Measurements from ENCODE around the gene SAMD5. TPM values are rescaled to one million over a fixed set of nuclear protein-coding genes. Genes with fewer than 3 reads are reported as not detected.

The SAMD5 gene
- total RNA-seq, 1 experiment from 2014 or later: 0.04 TPM

DNA sequence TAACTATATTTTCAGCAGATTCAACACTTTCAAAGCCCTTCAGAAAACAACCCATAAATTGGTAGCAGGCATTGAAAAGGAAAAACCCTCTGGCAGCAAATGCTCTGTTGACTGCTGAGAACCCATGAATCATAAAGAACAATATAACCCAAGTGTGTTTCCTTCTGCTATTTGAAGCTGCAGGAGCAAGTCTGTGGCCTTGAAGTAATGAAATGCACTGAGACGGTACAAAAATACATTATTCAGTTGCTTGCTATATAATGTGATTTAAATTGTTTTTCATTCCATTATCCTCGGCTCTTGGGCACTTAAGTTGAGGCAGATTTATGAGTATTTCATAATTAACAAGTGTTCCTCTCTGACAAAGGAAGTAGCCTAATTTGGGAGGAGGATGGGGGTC is 40.6 kb upstream of the SAMD5 start:
- no peak overlapping the region for H3K4ac ChIP-seq (ENCODE audit: low read depth, low read length)
- H3K79me1 ChIP-seq (ENCODE audit: insufficient read depth, low read depth, low read length, poor library complexity, severe bottlenecking): no peaks in the 10 kb centered on the region
- no peak overlapping the region for H2BK15ac ChIP-seq (ENCODE audit: low read depth, low read length)
- Mint-ChIP-seq H3K27ac (no peak overlapping the region), H3K4me1 (peaks cover 4 to 10% of the 10 kb centered on the region in 2 experiments; a peak in 2 of 4 replicates), H3K36me3 (ENCODE audit: insufficient read depth in 1 of 3, low read depth in 3 of 3) (no peaks in the 10 kb centered on the region), H3K27me3 (ENCODE audit: low read depth) (no peaks in the 10 kb centered on the region; the same call in 1 of the 2 replicates), H3K9me3 (0 out of 5 replicates have a peak, but pooled peaks cover 0 to 3% of the 10 kb centered on the region in 2 experiments), H3K4me3 (no peak overlapping the region)
- H4K5ac ChIP-seq (ENCODE audit: insufficient read length, low read depth, low read length): no peak overlapping the region
- no peak for DNase-seq
- no peak overlapping the region for H4K8ac ChIP-seq (replicated peaks; ENCODE audit: insufficient read length, low read depth, low read length)
- H2BK12ac ChIP-seq (ENCODE audit: insufficient read length, low read depth, low read length): no peak overlapping the region
- no peaks in the 10 kb centered on the region for H3K79me2 ChIP-seq (ENCODE audit: insufficient read depth, low read length)
- H3K18ac ChIP-seq (ENCODE audit: insufficient read length, low read depth, low read length): no peak overlapping the region
- no peak overlapping the region for H3K9ac ChIP-seq (ENCODE audit: extremely low read depth, insufficient read length, low read length)
- no peak overlapping the region for H2BK120ac ChIP-seq (ENCODE audit: low read depth, low read length, poor library complexity, severe bottlenecking)
- H2BK20ac ChIP-seq (ENCODE audit: low read depth, low read length, poor library complexity, severe bottlenecking): no peak overlapping the region
- H3K27ac ChIP-seq (ENCODE audit: insufficient read length, low read depth, low read length): no peak overlapping the region
- no CpG with 5 or more reads among the region's 2 CpGs for WGBS (ENCODE audit: extremely low coverage, insufficient read length, low lambda C conversion rate)
- no peak overlapping the region for H3T11ph ChIP-seq (ENCODE audit: low read length)
- H3K23ac ChIP-seq (ENCODE audit: insufficient read length, low read depth, low read length): no peak overlapping the region
- H2BK5ac ChIP-seq (ENCODE audit: insufficient read length, low read length): no peak overlapping the region
- H3K4me1 ChIP-seq (ENCODE audit: insufficient read depth, low read length): no peaks in the 10 kb centered on the region
- no peak overlapping the region for H3K56ac ChIP-seq (ENCODE audit: insufficient read length, low read depth, low read length)
- no peaks in the 10 kb centered on the region for H3K23me2 ChIP-seq (ENCODE audit: insufficient read length, low read depth, low read length, poor library complexity, severe bottlenecking)
- H3K27me3 ChIP-seq (ENCODE audit: insufficient read depth, low read length): no peaks in the 10 kb centered on the region
- TF ChIP-seq, protein P1, sequence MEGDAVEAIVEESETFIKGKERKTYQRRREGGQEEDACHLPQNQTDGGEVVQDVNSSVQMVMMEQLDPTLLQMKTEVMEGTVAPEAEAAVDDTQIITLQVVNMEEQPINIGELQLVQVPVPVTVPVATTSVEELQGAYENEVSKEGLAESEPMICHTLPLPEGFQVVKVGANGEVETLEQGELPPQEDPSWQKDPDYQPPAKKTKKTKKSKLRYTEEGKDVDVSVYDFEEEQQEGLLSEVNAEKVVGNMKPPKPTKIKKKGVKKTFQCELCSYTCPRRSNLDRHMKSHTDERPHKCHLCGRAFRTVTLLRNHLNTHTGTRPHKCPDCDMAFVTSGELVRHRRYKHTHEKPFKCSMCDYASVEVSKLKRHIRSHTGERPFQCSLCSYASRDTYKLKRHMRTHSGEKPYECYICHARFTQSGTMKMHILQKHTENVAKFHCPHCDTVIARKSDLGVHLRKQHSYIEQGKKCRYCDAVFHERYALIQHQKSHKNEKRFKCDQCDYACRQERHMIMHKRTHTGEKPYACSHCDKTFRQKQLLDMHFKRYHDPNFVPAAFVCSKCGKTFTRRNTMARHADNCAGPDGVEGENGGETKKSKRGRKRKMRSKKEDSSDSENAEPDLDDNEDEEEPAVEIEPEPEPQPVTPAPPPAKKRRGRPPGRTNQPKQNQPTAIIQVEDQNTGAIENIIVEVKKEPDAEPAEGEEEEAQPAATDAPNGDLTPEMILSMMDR (conservative IDR thresholded peaks at IDR 0.05): no peak
- H2AFZ ChIP-seq (ENCODE audit: low read length): no peak overlapping the region
- H2AK5ac ChIP-seq (ENCODE audit: insufficient read length, low read length): no peak overlapping the region
- H3K9me3 ChIP-seq (ENCODE audit: control insufficient read depth, low read depth, low read length): no peaks in the 10 kb centered on the region
- H3K4me2 ChIP-seq (ENCODE audit: insufficient read depth, insufficient read length, low read length): no peak overlapping the region
- no peak overlapping the region for H4K91ac ChIP-seq (ENCODE audit: insufficient read length, low read depth, low read length)
- H3K14ac ChIP-seq (ENCODE audit: insufficient read depth, low read length): no peak overlapping the region
- H4K20me1 ChIP-seq (ENCODE audit: control insufficient read depth, insufficient read depth, insufficient read length): no peaks in the 10 kb centered on the region
